GM18861 (cell line): ENCODE results near the gene FGF16.
"Not testable (repeated sequence)": the region's sequence is repeated elsewhere in the genome, so short reads cannot be mapped to it uniquely, and the experiment has no call there.

ENCODE experiments used
- ATAC-seq: cut with Tn5 transposase; IDR thresholded peaks from one replicate; pipeline ENCODE4 v1.9.1; 2021; ENCODE audit not compliant: unreplicated experiment

FGF16 gene

DNA sequence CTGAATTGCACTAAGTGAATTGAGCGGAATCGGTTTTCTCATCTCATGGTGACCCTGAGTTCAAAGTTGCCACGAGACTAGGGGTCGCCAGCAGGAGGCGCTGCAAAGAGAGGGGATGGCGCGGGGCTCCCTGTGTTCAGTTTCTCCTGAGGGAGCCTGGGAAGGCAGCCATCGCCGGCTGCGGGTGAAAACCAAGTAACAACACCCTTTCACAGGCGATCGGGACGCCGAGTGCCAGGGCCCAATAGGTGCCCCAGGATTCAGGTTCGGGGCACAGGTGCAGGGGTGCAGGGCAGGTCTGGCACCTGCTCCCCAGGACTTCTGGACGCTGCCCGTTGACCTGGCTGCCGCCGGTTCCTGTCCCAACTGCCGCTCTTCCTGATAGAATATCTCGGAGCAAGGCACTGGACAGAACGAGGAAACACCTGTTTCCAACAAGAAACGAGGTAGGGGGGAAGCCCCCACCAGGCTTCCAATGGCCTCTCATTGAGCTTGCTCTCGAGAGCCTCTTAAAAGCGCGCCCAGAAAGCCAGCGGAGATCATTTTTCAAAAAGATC lies 1.1 kb upstream of the FGF16 start:
- no peak for ATAC-seq

DNA sequence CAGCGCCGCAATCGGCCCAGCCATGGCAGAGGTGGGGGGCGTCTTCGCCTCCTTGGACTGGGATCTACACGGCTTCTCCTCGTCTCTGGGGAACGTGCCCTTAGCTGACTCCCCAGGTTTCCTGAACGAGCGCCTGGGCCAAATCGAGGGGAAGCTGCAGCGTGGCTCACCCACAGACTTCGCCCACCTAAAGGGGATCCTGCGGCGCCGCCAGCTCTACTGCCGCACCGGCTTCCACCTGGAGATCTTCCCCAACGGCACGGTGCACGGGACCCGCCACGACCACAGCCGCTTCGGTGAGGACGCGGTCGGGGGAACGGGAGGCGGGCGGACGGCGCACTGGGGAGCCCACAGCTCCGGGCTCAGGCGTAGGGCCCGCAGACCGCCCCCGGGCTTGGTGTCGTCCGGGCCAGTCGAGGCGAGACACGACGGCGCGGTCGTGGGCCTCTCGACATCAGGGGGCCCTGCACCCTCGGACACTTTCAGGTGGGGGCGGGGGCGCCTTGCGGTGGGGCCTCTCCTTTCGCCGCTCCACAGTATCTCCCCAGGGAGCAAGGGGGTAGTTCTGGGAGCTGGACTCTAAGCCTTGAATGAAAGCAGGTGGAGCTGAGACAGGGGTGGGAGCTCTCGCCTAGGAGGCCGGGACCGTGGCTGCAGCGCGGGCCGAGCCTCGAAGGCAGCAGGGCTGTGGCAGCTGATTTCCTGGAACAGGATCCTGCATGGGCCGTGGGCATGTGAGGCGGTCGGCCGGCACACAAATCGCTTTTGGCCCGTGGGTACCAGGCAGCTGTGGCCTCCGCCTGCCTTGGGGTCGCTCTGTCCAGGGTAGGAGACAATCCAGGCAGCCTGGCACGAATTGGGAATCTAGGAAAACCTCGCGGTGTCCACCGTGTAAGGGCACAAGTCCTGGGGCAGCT lies 722 bp downstream of the FGF16 start:
- no peak for ATAC-seq

DNA sequence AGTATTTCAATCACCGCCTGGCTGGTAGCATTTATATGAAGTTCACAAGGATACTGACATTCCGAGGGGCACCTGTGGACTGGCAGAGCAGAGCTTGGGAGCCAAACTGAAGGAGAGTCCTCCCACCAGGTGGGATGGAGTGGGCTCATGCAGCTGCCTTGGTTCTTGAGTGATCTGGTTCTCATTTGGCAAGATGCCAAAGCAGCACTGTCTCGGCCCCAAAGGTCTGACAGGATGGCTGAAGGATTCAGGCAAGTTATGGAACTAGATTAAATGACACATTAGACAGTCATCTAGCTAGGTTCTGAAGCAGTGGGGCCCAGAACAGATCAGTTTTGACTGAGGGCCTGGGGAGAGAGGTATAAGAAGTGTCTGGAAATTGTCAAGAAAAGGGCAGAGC lies 3.2 kb downstream of the FGF16 start:
- no peak for ATAC-seq

DNA sequence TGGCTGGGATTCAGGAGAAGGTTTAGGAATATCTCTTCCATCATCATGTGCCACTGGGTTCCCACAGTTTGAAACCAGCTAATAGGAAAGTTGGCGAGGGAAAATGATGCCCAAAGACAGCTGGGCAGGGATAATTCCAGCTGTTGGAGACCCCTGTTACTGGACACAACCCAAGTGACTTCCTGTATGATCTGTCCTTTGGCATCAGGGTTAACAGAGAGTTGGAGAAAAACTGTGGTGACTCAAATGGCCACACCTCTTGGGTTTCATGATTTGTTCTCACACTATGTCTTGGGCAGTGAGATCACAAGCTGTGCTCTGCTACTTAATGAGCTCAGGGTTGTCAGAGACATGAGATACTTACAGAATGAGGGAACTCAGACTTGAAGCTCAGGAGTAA lies 3.8 kb downstream of the FGF16 start:
- no peak for ATAC-seq

DNA sequence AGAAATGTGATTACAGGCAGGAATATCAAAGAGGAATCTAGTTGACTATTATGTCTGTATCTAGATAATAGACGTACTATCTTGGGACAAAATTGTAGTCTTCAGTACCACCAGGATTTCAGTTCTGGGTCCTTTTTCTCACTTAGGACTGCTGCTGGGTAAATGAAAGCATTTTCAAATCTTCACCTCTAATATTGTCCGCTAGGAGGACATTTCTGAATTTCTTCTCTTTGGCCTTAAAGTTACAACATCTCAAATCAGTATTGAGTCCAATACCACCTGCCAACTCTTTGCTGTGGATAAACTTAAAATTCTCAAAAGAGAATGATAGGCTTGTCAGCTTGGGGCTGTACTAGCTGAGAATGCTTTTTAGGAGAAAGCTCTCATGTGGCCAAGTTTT lies 6.0 kb downstream of the FGF16 start:
- ATAC-seq, result no peak

DNA sequence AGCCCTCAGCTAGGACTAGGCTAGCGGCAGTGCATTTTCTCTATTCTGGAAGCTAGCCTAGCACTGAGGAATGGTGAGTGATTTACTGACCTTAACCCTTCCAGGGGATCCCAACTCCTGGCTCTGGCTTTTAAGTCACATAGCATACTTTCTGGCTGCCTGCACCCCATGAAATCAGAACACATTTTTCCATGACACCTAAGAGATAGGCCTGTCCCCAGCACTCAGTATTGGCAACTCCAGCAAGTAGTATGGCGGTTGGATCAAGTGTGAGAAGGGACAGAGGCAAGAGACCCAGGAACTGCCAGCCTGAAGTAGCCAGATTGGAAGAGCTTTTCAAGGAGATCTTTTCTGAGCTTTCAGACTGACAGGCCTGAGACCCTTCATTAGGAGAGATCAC lies 8.2 kb downstream of the FGF16 start:
- no peak for ATAC-seq

DNA sequence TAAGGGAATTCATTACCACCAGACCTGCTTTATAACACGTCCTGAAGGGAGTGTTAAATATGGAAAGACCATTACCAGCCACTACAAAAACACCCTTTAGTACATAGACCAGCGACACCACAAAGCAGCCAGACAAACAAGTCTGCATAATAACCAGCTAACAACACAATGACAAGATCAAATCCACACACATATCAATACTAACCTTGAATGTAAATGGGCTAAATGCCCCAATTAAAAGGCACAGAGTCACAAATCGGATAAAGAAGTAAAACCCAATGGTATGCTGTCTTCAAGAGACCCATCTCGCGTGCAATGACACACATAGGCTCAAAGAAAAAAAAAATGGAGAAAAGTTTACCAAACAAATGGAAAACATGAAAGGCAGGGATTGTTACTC lies 36.9 kb downstream of the FGF16 start:
- ATAC-seq, result no peak

GRCh38 chrX:77493677-77494553 lies 46.7 kb downstream of the FGF16 start:
- no peak for ATAC-seq

DNA sequence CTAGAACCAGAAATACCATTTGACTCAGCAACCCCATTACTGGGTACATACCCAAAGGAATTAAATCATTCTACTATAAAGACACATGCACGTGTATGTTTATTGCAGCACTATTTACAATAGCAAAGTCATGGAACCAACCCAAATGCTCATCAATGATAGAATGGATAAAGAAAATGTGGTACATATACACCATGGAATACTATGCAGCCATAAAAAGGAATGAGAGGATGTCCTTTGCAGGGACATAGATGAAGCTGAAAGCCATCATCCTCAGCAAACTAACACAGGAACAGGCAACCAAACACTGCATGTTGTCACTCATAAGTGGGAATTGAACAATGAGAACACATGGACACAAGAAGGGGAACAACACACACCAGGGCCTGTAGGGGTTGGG lies 53.0 kb downstream of the FGF16 start:
- not testable (repeated sequence) for ATAC-seq

DNA sequence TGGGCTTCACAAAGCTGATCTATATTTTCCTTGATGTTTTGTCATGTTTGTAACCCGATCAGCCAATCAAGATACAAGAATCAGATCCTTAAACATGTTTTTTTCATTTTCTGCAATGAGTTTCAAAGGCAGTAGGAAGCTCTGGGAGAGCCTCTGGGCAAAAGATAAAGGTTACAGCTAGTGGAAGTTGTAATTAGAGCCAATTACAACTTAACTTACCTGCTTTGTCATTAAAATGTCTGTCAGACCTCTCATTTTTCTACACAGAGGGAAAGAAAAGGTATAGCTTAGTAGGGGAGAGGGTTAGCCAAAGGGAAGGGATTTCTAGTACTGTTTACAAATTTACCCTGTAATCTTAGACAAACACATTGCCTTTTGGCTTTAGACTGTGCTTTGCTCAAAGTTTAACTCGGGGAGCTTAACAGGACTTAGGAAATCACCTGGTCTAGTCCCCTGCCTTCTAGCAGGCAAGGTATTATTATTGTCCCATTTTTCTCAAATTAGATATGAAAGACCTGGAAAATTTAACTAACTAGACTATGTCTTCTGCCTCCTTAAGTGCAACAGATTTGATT lies 55.8 kb downstream of the FGF16 start:
- no peak for ATAC-seq

- ATAC-seq, result no peak
Observed at GRCh38 chrX:77505227-77505626, 58.0 kb downstream of the FGF16 start.
